GM18858 (cell line): Measurements from ENCODE around the gene TNFSF4.
"Not testable (repeated sequence)": the region's sequence is repeated elsewhere in the genome, so short reads cannot be mapped to it uniquely, and the experiment has no call there.

ENCODE experiments used
- ATAC-seq: cut with Tn5 transposase; IDR thresholded peaks from one replicate; pipeline ENCODE4 v1.9.1; 2021; ENCODE audit not compliant: unreplicated experiment

The TNFSF4 gene

GRCh38 chr1:173168941-173169340 lies 38.2 kb downstream of the TNFSF4 start:
- no peak for ATAC-seq

GRCh38 chr1:173164686-173165085 lies 42.4 kb downstream of the TNFSF4 start:
- no peak for ATAC-seq

DNA sequence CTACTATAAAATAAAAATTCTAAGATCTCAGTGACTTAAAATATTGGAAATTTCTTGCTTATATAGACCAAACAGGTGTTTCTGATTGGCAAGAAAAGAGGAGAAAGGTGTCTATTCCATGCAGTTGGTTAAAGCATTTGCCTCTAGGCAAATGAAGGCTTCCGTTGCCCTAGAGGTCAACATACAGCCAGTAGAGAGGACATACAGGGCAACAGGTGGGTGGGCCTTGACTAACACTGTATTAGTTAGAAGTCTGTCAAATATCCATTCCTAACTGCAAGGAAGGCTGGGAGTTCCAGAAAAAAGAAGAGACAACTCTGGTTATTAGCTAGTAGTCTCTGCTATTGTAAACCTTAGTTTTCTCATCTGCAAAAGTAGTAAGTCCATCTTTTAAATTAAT lies 43.0 kb downstream of the TNFSF4 start:
- no peak for ATAC-seq

- ATAC-seq: no peak
Observed at GRCh38 chr1:173163222-173163621, 43.9 kb downstream of the TNFSF4 start.

DNA sequence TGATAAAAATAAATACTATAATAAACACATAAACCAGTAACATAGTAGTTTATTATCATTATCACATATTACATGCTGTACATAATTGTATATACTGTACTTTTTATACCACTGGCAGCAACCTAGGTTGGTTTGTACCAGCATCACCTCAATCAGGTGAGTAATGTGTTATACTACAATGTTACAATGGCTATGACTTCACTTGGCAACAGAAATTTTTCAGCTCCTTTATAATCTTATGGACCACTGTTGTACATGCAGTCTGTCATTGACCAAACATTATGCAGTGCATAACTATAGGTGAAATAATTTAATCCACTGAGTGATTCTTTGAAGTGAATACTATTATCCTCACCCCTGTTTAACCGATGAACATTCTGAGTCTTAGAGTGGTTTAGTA lies 44.5 kb downstream of the TNFSF4 start:
- ATAC-seq: no peak

DNA sequence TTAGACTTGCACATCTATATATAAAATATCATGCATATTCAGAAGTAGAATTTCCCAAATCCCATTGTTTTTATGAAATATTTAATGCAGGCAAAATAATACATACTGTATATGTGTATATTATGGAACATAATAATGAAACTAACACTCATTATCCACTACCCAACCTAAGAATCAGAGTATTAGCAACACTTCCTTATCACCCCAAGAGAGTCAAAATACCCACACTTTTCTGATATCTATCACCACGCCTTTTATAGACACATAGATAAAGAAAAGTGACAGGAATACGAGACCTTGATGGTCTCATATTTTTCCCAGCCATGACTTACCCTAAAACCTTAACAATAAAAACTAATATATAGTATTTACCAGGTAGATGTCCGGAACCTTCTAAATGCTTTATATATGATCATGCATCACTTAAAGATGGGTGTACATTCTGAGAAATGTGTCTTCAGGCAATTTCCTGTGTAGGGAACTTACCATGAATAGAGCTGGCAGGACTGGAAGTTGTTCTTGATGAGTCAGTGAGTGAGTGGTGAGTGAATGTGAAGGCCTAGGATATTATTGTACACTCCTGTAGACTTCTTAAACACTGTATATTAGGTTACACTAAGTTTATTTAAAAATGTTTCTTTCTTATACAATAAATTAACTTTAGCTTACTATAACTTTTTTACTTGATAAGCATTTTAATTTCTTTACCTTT lies 45.5 kb downstream of the TNFSF4 start:
- ATAC-seq: no peak

- ATAC-seq: not testable (repeated sequence)
Observed at GRCh38 chr1:173153964-173154363, 53.2 kb downstream of the TNFSF4 start.

DNA sequence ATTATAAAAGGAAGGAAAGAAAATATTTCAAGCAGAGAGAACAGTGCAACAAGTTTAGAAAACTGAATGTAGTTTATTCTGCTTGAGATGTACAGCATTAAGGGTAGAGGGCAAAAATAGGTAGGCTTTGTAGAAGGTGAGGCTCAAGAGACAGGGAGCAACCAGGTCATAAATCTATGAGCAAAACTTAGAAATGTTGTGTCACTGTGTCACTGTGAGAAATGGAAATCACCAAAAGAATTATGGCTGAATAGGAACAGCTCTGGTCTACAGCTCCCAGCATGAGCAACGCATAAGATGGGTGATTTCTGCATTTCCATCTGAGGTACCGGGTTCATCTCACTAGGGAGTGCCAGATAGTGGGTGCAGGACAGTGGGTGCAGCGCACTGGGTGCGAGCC lies 53.6 kb downstream of the TNFSF4 start:
- no peak for ATAC-seq

- ATAC-seq: no peak
Observed at GRCh38 chr1:173152598-173152997, 54.5 kb downstream of the TNFSF4 start.

GRCh38 chr1:173150795-173151194 lies 56.3 kb downstream of the TNFSF4 start:
- ATAC-seq: no peak

DNA sequence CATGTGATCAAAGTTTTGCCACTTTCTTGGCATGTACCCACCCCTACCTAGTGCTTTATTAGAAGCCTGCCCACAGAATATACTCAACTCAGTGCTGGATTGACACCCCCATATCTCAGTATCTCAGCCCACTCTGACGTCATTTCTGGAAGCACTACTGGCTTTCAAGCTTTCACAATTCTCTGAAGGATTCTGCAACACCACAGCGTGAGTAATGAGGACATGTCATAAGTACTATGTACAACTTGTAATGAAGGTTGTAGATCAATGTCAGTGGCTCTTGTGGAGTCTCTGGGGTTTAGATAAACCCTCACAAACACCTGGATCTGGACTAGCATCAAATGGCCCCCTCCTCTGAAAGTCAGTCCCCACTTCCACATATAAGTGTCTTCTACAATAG lies 57.2 kb downstream of the TNFSF4 start:
- no peak for ATAC-seq

DNA sequence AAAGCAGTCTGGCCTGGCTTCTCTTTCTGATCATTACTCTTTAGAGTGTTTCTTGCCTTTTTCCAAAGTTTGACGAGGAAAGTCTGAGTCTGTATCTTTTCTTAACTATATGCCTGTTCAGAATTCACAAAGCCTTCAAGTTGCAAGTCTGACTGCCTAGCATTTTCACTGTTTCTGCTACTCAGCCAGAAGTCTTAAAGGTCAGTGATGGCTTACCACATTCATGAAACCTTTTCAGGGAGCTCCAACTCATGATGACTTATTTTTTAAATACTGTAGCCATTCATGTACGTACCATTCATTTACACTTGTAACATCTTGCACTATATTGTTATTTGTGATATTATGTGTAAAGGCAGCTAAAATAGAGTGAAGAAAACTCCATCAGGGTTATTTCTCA lies 58.2 kb downstream of the TNFSF4 start:
- ATAC-seq: no peak

DNA sequence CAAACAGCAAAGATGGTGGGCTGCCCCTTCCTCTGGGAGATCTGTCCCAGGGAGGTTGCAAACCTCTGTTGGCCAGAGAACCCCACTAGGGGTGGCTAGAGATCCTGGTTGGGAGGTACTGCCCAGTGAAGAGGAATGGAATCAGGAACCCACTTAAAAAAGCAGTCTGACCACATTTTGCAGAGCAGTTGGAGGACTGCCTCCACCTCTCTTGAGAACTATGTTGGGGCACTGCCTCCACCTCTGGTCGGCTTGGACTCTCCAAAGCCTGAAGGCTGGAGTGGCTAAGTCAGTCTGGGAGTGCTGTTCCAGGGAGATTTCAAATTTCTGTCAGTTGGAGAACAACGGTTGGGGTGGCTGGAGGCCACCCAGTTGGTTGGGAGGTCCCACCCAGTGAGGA lies 58.6 kb downstream of the TNFSF4 start:
- ATAC-seq: no peak

DNA sequence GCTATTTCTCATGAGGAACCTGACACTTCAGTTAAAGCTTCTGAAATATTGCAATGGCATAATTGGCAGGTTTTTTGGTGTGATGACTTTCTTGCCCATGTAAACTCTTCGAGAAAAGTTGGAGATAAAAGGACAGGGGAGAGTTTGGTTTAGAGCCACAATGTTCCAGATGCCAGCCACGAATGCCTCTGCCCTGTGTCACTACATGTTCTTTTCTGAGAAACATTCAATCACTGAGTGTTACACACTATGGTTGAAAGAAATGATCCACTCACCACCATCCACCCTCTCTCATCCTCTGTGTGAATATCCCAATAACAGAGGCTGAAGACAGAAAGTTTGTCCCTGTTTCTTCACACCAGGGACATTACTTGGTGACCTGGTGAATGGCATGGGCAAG lies 66.4 kb downstream of the TNFSF4 start:
- ATAC-seq: no peak

- ATAC-seq: no peak
Observed at GRCh38 chr1:173139706-173140105, 67.4 kb downstream of the TNFSF4 start.

DNA sequence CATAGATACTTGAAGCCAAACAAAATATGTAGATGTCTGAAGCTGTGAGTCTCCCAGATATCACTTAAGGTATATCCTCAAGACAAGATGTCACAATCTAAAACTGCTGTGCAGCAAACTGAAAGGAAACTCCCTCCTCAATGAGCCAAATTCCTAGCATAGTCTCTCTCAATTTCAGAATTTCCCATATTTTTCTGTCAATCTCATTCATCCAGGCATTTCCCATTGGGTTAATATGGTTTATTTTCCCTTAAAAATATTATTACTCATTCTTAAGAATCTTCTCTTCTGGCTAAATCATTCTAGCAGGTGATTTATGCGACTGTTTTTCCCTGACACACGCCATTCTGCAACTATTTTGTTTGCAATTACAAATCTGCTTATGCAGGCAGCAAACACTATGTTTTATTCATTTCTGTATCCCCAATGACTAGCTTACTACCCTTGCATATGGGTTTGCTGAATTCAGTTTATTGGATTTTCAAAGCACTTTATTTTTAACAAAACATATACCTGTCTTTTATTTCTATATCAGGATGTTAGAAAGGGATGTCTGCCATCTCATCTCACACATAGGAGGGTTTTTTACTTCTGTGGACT lies 69.9 kb downstream of the TNFSF4 start:
- ATAC-seq: no peak

DNA sequence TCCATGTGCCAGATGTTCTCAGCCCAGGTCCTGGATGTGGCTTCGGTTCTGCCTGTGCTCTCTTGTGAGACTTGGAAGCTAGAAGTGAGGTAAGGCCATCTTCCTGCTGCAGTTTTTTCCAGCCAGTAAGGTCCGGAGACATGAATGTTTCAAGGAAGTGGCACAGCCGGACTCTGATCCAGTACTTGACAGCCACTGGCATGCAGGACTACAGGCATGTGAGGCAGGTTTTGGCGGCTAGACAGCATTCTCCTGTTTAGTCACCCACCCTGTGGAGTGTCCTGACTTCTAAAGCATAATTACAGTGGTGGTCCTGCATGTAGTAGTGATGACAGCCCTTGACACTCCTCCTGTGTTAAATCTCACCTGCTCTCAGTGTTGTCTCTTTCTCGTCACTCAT lies 72.3 kb downstream of the TNFSF4 start:
- ATAC-seq: no peak

DNA sequence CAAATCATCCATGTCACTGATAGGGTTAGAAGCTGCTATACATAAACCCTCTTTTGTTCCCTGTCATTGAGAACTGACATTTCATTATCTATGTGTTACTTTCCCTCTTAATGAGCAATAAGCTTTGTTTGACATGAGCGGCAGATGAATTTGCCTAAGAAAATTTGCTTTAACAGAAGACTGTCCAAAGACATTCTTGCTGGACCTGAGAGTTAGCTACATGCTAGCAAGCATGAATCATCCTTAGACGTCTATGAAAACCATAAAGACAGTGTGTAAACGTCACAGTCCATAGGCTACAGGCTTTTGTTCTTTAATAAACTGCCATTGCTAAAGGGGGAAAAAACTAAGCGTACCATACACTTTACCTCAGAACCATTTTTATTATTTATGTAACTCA lies 73.1 kb downstream of the TNFSF4 start:
- no peak for ATAC-seq
